Right lobe of liver (tissue), 4 donors: ENCODE measurements around the gene GYS2.

Experiments
- CTCF ChIP-seq, 4 donors: fragments of 200-600 bp in 3 of 4; fragments of 450-650 bp in 1 of 4; IDR thresholded peaks; one replicate each; pipeline versions ENCODE4 v1.5.1 to v1.8.0; 2016 to 2022; ENCODE audit warnings: antibody characterized with exemption in 4 of 4, mild to moderate bottlenecking in 2 of 4
- POLR2A ChIP-seq: fragments of 450-650 bp; IDR thresholded peaks from one replicate; pipeline ENCODE4 v1.6.1; 2017; ENCODE audit warnings: antibody characterized with exemption, mild to moderate bottlenecking
- donor health status: DM: no; HTN: no; CAD: no.
- donor health status: DM: no; HTN: no; CAD: no.
- donor health status: DM: no; HTN: yes; CAD: no.

GRCh38 chr12:21583587-21583986 is 21.1 kb downstream of the GYS2 start:
- no peak for TF ChIP-seq CTCF (IDR thresholded peaks at IDR 0.05)
- no peak for TF ChIP-seq POLR2A
